VCaP (cell line): ENCODE data around the gene SMIM36.

ENCODE experiments used
- H3K27ac ChIP-seq: fragments of 450-650 bp; 2 replicates; pipeline ENCODE4 v1.5.1; 2017
- TF ChIP-seq, protein P1 (sequence below): fragments of 450-650 bp; conservative IDR thresholded peaks from 2 replicates; pipeline ENCODE4 v1.5.1; 2017; ENCODE audit warnings: mild to moderate bottlenecking, moderate library complexity

SMIM36 gene

GRCh38 chr17:55496094-55496881 is 15.0 kb downstream of the SMIM36 start:
- TF ChIP-seq, protein P1, sequence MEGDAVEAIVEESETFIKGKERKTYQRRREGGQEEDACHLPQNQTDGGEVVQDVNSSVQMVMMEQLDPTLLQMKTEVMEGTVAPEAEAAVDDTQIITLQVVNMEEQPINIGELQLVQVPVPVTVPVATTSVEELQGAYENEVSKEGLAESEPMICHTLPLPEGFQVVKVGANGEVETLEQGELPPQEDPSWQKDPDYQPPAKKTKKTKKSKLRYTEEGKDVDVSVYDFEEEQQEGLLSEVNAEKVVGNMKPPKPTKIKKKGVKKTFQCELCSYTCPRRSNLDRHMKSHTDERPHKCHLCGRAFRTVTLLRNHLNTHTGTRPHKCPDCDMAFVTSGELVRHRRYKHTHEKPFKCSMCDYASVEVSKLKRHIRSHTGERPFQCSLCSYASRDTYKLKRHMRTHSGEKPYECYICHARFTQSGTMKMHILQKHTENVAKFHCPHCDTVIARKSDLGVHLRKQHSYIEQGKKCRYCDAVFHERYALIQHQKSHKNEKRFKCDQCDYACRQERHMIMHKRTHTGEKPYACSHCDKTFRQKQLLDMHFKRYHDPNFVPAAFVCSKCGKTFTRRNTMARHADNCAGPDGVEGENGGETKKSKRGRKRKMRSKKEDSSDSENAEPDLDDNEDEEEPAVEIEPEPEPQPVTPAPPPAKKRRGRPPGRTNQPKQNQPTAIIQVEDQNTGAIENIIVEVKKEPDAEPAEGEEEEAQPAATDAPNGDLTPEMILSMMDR = no peak
- 0 out of 2 replicates have a peak overlapping the region, but pooled peaks have one; percentile 13 for H3K27ac ChIP-seq

DNA sequence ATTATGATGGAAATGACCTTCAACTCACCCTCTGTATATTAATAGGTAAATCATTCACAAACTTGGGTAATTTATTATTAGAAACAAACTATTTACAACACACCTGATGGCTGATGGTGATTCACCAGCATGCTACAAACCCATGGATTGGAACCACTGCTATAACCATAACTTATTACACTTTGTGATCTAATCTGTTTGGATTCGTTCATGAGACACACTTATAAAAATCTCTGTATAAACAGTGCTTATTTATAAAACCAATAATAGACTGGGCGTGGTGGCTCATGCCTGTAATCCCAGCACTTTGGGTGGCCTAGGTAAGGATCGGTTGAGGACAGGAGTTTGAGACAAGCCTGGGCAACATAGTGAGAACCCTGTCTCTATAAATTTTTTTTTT is 16.0 kb downstream of the SMIM36 start:
- peak overlapping the region; percentile 13 for H3K27ac ChIP-seq
- TF ChIP-seq, protein P1 = no peak

- no peak overlapping the region for H3K27ac ChIP-seq
- TF ChIP-seq, protein P1 = no peak
Observed at GRCh38 chr17:55492781-55493341, 18.4 kb downstream of the SMIM36 start.

GRCh38 chr17:55490376-55490775 is 20.9 kb downstream of the SMIM36 start:
- no peak overlapping the region for H3K27ac ChIP-seq
- TF ChIP-seq, protein P1 = no peak

- no peak overlapping the region; the same call in 1 of the 2 replicates for H3K27ac ChIP-seq
- TF ChIP-seq, protein P1 = no peak
Observed at GRCh38 chr17:55487695-55488432, 23.4 kb downstream of the SMIM36 start.

- TF ChIP-seq, protein P1 = no peak
- H3K27ac ChIP-seq = no peak overlapping the region
Observed at GRCh38 chr17:55484575-55484974, 26.7 kb downstream of the SMIM36 start.
